Stimulated activated CD8-positive, alpha-beta memory T cell treated with anti-CD3 and anti-CD28 coated beads, Interleukin-15, amount 100 ng/mL, for 24 hours (primary cell): ENCODE measurements around the gene CD19.

Experiments used
- DNase-seq: peaks from one replicate; pipeline ENCODE4 v3.0.0-alpha.2; 2020; ENCODE audit warnings: low read depth

Gene CD19

GRCh38 chr16:28982418-28982817 lies 50.6 kb downstream of the CD19 start:
- no peak for DNase-seq

- no peak for DNase-seq
Observed at GRCh38 chr16:28982949-28983348, 51.2 kb downstream of the CD19 start.

GRCh38 chr16:28983644-28984043 lies 51.9 kb downstream of the CD19 start:
- DNase-seq: no peak

- DNase-seq: no peak
Observed at GRCh38 chr16:28984091-28984490, 52.3 kb downstream of the CD19 start.

GRCh38 chr16:28984619-28985135 lies 52.9 kb downstream of the CD19 start, which contains the start of gene LAT:
TSS of gene LAT (plus strand) at chr16:28985052. CDS start at chr16:28985418, 366 bp downstream.
- DNase-seq: no peak

- no peak for DNase-seq
Observed at GRCh38 chr16:28985211-28986041, 53.7 kb downstream of the CD19 start.

- DNase-seq: no peak
Observed at GRCh38 chr16:28986046-28986445, 54.3 kb downstream of the CD19 start.

GRCh38 chr16:28986492-28986891 lies 54.7 kb downstream of the CD19 start:
- DNase-seq: no peak

GRCh38 chr16:28987170-28987853 lies 55.5 kb downstream of the CD19 start:
- DNase-seq: no peak
